Activated CD4-positive, CD25-positive, alpha-beta regulatory T cell treated with anti-CD3 and anti-CD28 coated beads, Interleukin-2, amount 50 U/mL, for 24 hours (primary cell): Measurements from ENCODE around the gene SEMA4A.
"Not testable (repeated sequence)": the region's sequence is repeated elsewhere in the genome, so short reads cannot be mapped to it uniquely, and the experiment has no call there.

Experiments used
- ATAC-seq, 2 donors: fragments of 150-1000 bp; cut with Tn5 transposase; one replicate each; pipeline ENCODE4 v1.10.0; 2021; ENCODE audit warnings: mild to moderate bottlenecking in 1 of 2, moderate library complexity in 1 of 2

The SEMA4A gene

GRCh38 chr1:156162430-156163037 lies 9.1 kb downstream of the SEMA4A start:
- ATAC-seq = no peak

GRCh38 chr1:156163712-156164111 lies 10.3 kb downstream of the SEMA4A start:
- no peak for ATAC-seq

- ATAC-seq = no peak
Measured at GRCh38 chr1:156164125-156164831, 10.9 kb downstream of the SEMA4A start.

- ATAC-seq = no peak
Measured at GRCh38 chr1:156165083-156165482, 11.7 kb downstream of the SEMA4A start.

GRCh38 chr1:156167536-156167935 lies 14.2 kb downstream of the SEMA4A start:
- no peak for ATAC-seq

- ATAC-seq = no peak
Measured at GRCh38 chr1:156172696-156173470, 19.5 kb downstream of the SEMA4A start.

GRCh38 chr1:156176610-156177210 lies 23.3 kb downstream of the SEMA4A start:
- ATAC-seq = no peak

GRCh38 chr1:156177919-156178654 lies 24.7 kb downstream of the SEMA4A start:
- no peak for ATAC-seq

GRCh38 chr1:156180471-156180870 lies 27.1 kb downstream of the SEMA4A start:
- ATAC-seq = no peak

GRCh38 chr1:156181391-156181924 lies 28.1 kb downstream of the SEMA4A start:
- not testable (repeated sequence) for ATAC-seq

GRCh38 chr1:156182010-156182779 lies 28.8 kb downstream of the SEMA4A start:
- not testable (repeated sequence) for ATAC-seq

- ATAC-seq = not testable (repeated sequence)
Measured at GRCh38 chr1:156186347-156187177, 33.2 kb downstream of the SEMA4A start.

- not testable (repeated sequence) for ATAC-seq
Measured at GRCh38 chr1:156190265-156190664, 36.9 kb downstream of the SEMA4A start.

- no peak for ATAC-seq
Measured at GRCh38 chr1:156191292-156191964, 38.0 kb downstream of the SEMA4A start.

GRCh38 chr1:156193208-156193487 lies 39.8 kb downstream of the SEMA4A start:
- ATAC-seq = no peak

GRCh38 chr1:156193488-156194299 lies 40.3 kb downstream of the SEMA4A start, which contains the start of gene SLC25A44:
SLC25A44 (plus strand) TSS chr1:156194104; CDS start chr1:156199848, 5,744 bp downstream.
- ATAC-seq = peak; percentile 97 to 98

- no peak for ATAC-seq
Measured at GRCh38 chr1:156194300-156194652, 40.9 kb downstream of the SEMA4A start.

GRCh38 chr1:156195853-156196252 lies 42.5 kb downstream of the SEMA4A start:
- no peak for ATAC-seq

GRCh38 chr1:156196445-156196844 lies 43.1 kb downstream of the SEMA4A start:
- no peak for ATAC-seq
